Hepatocyte (in vitro differentiated cells): Measurements from ENCODE around the gene WASF2. TPM values are rescaled to one million over a fixed set of nuclear protein-coding genes. Genes with fewer than 3 reads are reported as not detected.
A peak's percentile ranks its signal among the peaks of the same experiment; 100 is the strongest.

ENCODE experiments used
- DNase-seq: peaks from one replicate; pipeline ENCODE4 v3.0.0-alpha.2; 2016; ENCODE audit warnings: low spot score
- H2AFZ ChIP-seq: fragments of 200-600 bp; sonication (generic); 2 replicates; pipeline ENCODE4 v1.6.0; 2016; ENCODE audit warnings: antibody characterized with exemption, mild to moderate bottlenecking
- H3K27ac ChIP-seq: fragments of 200-600 bp; sonication (generic); 2 replicates; pipeline ENCODE4 v1.5.1; 2016; ENCODE audit warnings: mild to moderate bottlenecking
- H3K27me3 ChIP-seq: fragments of 200-600 bp; sonication (generic); 2 replicates; pipeline ENCODE4 v1.6.1; 2016
- H3K36me3 ChIP-seq: fragments of 200-600 bp; sonication (generic); replicated peaks from 2 replicates; pipeline ENCODE4 v1.5.1; 2016; ENCODE audit warnings: low read depth; ENCODE audit not compliant: insufficient read depth
- H3K4me1 ChIP-seq: fragments of 200-600 bp; sonication (generic); 2 replicates; pipeline ENCODE4 v1.5.1; 2016; ENCODE audit warnings: mild to moderate bottlenecking, moderate library complexity; ENCODE audit not compliant: insufficient read depth
- H3K4me2 ChIP-seq: fragments of 200-600 bp; sonication (generic); 2 replicates; pipeline ENCODE4 v1.6.0; 2016
- H3K4me3 ChIP-seq: fragments of 200-600 bp; sonication (generic); 2 replicates; pipeline ENCODE4 v1.5.1; 2016; ENCODE audit warnings: mild to moderate bottlenecking
- H3K79me2 ChIP-seq: fragments of 200-600 bp; sonication (generic); 2 replicates; pipeline ENCODE4 v1.6.0; 2017; ENCODE audit warnings: mild to moderate bottlenecking
- H3K9me2 ChIP-seq: fragments of 200-600 bp; sonication (generic); replicated peaks from 2 replicates; pipeline ENCODE4 v1.6.0; 2017; ENCODE audit warnings: mild to moderate bottlenecking; ENCODE audit not compliant: insufficient read depth
- H3K9me3 ChIP-seq: fragments of 200-600 bp; sonication (generic); 2 replicates; pipeline ENCODE4 v1.5.1; 2016; ENCODE audit warnings: low read depth, mild to moderate bottlenecking
- H4K20me1 ChIP-seq: fragments of 200-600 bp; sonication (generic); 2 replicates; pipeline ENCODE4 v1.6.0; 2016; ENCODE audit warnings: mild to moderate bottlenecking; ENCODE audit not compliant: insufficient read depth, poor library complexity, severe bottlenecking
- CTCF ChIP-seq: fragments of 200-600 bp; sonication (generic); IDR thresholded peaks from 2 replicates; pipeline ENCODE4 v1.5.1; 2016; ENCODE audit warnings: antibody characterized with exemption, mild to moderate bottlenecking; ENCODE audit not compliant: poor library complexity
- EZH2 ChIP-seq: fragments of 200-600 bp; sonication (generic); IDR thresholded peaks from 2 replicates; pipeline ENCODE4 v1.6.1; 2016; ENCODE audit warnings: antibody characterized with exemption, mild to moderate bottlenecking, borderline replicate concordance
- EZH2phosphoT487 ChIP-seq: fragments of 200-600 bp; sonication (generic); IDR thresholded peaks from one replicate; pipeline ENCODE4 v1.6.1; 2018; ENCODE audit warnings: antibody characterized with exemption, mild to moderate bottlenecking, low read depth, moderate library complexity; ENCODE audit not compliant: unreplicated experiment, severe bottlenecking
- WGBS: methylation state at CpG from one replicate; pipeline ENCODE4 v1.1.6; 2016; ENCODE audit warnings: low lambda C conversion rate; ENCODE audit errors: missing lambda C conversion rate; 5-methylcytosine and 5-hydroxymethylcytosine counted together
- polyA plus RNA-seq: library from polyadenylated mRNA; unstranded; fragments of >200 nt; fragmentation: Nextera tagmentation; extraction: Ambion mirVana; gene quantifications from 2 replicates; pipeline ENCODE4 v1.2.1, GENCODE V29; 2016
- total RNA-seq: library from RNA; depleted of rRNA; stranded (reverse); fragments of >200 nt; gene quantifications from 2 replicates; pipeline ENCODE4 v1.2.3, GENCODE V29; 2014

Gene WASF2
- total and polyA plus RNA-seq, 2 experiments from 2014 or later: 28.5 to 45.6 TPM

GRCh38 chr1:27536010-27536757 lies 46.2 kb upstream of the WASF2 start:
- peaks cover 68% of the 10 kb centered on the region for H3K79me2 ChIP-seq
- no peak for DNase-seq
- no peak overlapping the region for H3K4me3 ChIP-seq
- TF ChIP-seq EZH2phosphoT487: no peak
- no peak for TF ChIP-seq CTCF
- TF ChIP-seq EZH2: no peak
- H2AFZ ChIP-seq: no peak overlapping the region
- peak overlapping the region; percentile 64 for H3K4me2 ChIP-seq
- WGBS: 78% methylated on average over 15 of the region's 15 CpGs
- H3K9me2 ChIP-seq: no peaks in the 10 kb centered on the region
- H3K36me3 ChIP-seq: no peaks in the 10 kb centered on the region
- peak overlapping the region; percentile 77 for H3K27ac ChIP-seq
- peaks cover 50% of the 10 kb centered on the region for H3K4me1 ChIP-seq
- H3K27me3 ChIP-seq: no peaks in the 10 kb centered on the region
- no peaks in the 10 kb centered on the region for H4K20me1 ChIP-seq
- H3K9me3 ChIP-seq: no peaks in the 10 kb centered on the region

- peaks cover 64% of the 10 kb centered on the region for H3K79me2 ChIP-seq
- H3K4me2 ChIP-seq: no peak overlapping the region
- DNase-seq: no peak
- 74% methylated on average over 2 of the region's 2 CpGs for WGBS
- peaks cover 45% of the 10 kb centered on the region for H3K4me1 ChIP-seq
- no peaks in the 10 kb centered on the region for H3K27me3 ChIP-seq
- no peaks in the 10 kb centered on the region for H4K20me1 ChIP-seq
- TF ChIP-seq EZH2 (no peak), CTCF (no peak), EZH2phosphoT487 (no peak)
- no peak overlapping the region for H2AFZ ChIP-seq
- H3K9me2 ChIP-seq: no peaks in the 10 kb centered on the region
- H3K27ac ChIP-seq: peak overlapping the region; percentile 77
- H3K4me3 ChIP-seq: no peak overlapping the region
- H3K9me3 ChIP-seq: no peaks in the 10 kb centered on the region
- H3K36me3 ChIP-seq: no peaks in the 10 kb centered on the region
Observed at GRCh38 chr1:27535386-27535785, 45.4 kb upstream of the WASF2 start.

GRCh38 chr1:27531959-27532685 lies 42.2 kb upstream of the WASF2 start:
- H3K79me2 ChIP-seq: peaks cover 38% of the 10 kb centered on the region
- H3K4me3 ChIP-seq: no peak overlapping the region
- H3K9me2 ChIP-seq: no peaks in the 10 kb centered on the region
- no peaks in the 10 kb centered on the region for H4K20me1 ChIP-seq
- no peak overlapping the region for H3K4me2 ChIP-seq
- no peaks in the 10 kb centered on the region for H3K36me3 ChIP-seq
- H3K9me3 ChIP-seq: no peaks in the 10 kb centered on the region
- H3K4me1 ChIP-seq: peaks cover 42% of the 10 kb centered on the region
- no peaks in the 10 kb centered on the region for H3K27me3 ChIP-seq
- DNase-seq: no peak
- TF ChIP-seq CTCF (no peak), EZH2 (no peak), EZH2phosphoT487 (no peak)
- H3K27ac ChIP-seq: no peak overlapping the region
- 94% methylated on average over 14 of the region's 14 CpGs for WGBS
- no peak overlapping the region for H2AFZ ChIP-seq
